GM21390 (cell line): ENCODE data around the gene HYCC2.
A peak's percentile ranks its signal among the peaks of the same experiment; 100 is the strongest.
"Not testable (repeated sequence)": the region's sequence is repeated elsewhere in the genome, so short reads cannot be mapped to it uniquely, and the experiment has no call there.

Source experiments
- ATAC-seq: cut with Tn5 transposase; IDR thresholded peaks from one replicate; pipeline ENCODE4 v1.9.1; 2021; ENCODE audit not compliant: unreplicated experiment

Gene HYCC2

DNA sequence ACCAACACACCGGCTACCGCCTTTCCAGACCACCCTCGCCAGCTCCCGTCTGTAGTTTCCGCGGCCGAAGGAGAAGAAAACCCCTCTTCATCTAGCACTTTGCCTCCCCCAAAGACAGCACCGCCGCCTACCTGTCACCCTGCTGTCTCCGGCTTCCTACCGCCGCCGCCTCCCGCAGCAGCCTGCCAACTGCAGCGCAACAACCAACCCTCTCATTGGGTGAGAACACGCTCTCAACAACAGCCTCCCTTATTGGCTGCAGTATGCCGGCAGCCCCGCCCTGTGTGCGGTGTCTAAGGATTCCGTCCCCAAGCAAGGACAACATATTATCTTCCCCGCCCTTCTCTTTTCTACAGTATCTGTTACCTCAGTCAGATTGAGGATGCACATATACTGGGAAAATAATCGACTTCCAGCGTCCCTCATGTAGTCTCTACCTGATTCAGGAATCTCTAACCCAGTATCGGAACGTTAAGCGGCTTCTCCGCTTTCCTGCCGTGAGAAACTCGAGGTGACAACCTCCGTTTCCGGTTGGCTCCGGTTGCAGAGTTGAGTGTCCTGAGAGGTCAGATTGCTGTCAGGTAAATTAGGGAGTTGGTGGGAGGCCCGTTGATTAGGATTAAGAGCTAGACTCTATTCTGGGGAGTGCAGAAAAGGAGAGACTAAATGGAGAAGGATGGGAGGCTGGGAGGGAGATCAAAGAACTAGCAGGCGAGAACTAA is at the start of gene HYCC2, which contains the start of gene NDUFB3:
Gene HYCC2 (minus strand): TSS at position 193 of the 722 bp plus-strand sequence. CDS start 47,662 bp downstream, outside the sequence.
Gene NDUFB3 (plus strand): TSS at position 523 of the 722 bp plus-strand sequence. CDS start 6,882 bp downstream, outside the sequence.
- peak; percentile 96 for ATAC-seq

DNA sequence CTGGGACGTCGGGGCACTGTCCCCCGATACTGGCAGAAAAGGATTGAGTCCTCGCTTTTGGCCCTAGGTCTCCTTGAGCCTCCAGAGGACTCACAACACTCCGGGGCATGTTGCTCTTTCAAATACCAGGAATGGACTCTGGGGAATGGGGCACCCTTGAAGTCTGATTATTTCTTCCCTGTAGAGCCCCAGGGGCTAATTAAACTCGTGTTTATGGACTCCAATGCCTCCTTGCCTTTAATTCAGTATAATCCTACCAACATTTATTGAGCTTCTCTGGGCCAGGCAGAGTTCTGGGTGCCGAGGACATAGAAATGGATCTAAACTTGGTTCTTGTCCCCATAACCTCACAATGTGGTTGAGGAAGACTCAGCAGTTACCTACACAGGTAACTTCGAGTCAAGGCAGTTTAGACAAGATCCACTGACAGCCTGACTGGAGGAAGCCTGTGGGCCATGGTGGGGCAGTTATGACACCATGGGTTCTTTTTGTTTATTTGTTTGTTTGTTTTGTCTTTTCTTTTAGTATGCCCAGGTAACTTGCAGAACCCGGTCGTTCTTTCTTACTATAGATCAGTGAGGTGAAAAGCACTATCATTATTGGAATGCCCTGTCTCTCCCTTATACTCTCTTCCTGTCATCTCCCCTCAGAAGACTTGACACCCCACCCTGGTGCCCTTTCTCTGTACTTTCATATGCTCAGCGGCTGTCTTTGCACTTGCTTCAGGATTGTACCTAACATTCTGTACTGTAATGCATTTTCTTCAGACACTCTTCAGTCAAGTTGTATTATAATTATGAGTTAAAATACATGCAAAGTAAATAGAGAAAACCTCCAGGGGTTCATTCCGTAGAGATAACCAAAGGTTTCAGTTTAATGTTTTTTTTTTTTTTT is 47.7 kb upstream of the HYCC2 start:
- ATAC-seq = no peak

DNA sequence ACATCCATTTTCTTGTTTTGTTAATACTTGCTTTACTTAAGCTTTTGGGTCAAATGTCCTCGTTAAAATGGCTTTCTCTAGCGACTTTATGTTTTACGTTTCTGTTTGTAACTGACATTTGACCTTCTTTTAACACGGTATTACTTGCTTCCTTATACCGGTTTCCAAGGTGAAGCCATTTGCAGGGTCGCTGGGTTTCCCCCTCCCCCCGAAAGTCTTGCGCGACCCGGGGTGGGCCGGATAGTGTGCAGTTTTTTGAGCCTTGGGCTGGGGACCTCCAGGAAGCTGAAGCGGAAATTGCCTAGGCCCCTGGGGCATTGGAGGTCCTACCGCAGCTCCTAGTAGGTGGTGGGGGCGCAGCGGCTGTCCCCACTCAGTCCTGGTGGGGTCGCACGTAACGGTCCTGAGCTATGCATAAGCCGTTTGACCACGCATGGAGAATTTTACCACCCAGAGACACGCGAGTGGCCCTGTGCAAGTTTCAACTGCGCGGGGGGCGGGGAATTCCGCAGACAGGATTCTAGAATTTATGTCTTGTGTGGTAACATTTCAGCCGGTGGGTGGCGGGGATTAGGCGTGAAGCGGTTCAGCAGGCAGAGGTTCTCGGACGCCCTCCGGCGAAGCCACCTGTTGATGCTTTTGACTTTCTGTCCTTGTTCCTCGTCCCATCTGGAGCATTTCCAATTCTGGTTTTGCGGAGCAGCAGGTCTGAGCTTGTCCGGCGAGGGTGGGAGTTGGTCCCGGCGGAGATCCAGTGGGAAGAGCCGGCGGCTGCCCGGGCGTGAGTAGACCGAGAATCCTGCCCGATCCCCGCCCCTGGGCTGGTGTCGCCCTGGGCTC is 46.9 kb upstream of the HYCC2 start:
- ATAC-seq = peak; percentile 36

DNA sequence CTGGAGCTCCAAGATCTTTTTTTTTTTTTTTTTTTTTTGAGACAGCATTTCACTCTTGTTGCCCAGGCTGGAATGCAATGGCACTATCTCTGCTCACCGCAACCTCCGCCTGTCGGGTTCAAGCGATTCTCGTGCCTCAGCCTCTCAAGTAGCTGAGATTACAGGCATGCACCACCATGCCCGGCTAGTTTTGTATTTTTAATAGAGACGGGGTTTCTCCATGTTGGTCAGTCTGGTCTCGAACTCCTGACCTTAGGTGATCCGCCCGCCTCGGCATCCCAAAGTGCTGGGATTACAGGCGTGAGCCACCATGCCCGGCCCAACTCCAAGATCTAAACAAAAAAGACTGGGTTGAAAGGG is 46.2 kb upstream of the HYCC2 start:
- ATAC-seq = not testable (repeated sequence)

DNA sequence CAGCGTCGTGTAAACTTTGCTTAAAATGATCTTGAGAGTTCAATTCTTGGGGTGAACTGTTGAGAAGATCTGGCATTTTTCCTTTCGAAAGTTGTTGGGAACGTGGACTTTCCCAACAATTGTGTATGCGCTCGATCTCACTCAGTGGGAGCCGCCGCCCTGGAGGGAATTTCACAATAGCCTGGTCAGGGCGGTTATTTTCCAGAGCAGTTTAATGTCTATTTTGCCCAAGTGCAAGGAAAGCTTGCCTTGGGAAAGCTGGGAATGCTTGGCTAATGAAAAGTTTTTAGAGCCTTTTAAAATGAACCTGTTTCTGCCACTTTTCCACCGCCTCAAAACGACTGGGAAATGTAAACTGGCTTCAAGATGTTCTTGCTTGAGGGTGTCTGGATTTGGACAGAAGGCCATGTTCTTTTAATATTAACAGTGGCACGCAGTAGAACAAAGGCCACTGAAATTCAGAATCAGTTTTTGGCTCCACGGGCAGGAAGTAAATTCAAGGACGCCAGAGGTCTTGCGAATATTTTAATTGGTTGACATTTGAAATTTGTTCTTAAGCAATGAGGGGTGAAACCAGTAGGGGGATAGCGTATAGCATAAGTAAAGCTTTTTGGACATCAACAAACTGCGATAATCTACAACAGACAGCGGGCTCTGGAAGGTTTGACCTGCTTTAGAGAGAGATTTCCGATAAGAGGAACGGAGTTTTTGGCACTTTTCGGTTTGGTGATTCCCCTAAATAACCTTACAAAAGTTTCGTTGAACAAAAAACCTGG is 45.7 kb upstream of the HYCC2 start:
- ATAC-seq = peak; percentile 15

DNA sequence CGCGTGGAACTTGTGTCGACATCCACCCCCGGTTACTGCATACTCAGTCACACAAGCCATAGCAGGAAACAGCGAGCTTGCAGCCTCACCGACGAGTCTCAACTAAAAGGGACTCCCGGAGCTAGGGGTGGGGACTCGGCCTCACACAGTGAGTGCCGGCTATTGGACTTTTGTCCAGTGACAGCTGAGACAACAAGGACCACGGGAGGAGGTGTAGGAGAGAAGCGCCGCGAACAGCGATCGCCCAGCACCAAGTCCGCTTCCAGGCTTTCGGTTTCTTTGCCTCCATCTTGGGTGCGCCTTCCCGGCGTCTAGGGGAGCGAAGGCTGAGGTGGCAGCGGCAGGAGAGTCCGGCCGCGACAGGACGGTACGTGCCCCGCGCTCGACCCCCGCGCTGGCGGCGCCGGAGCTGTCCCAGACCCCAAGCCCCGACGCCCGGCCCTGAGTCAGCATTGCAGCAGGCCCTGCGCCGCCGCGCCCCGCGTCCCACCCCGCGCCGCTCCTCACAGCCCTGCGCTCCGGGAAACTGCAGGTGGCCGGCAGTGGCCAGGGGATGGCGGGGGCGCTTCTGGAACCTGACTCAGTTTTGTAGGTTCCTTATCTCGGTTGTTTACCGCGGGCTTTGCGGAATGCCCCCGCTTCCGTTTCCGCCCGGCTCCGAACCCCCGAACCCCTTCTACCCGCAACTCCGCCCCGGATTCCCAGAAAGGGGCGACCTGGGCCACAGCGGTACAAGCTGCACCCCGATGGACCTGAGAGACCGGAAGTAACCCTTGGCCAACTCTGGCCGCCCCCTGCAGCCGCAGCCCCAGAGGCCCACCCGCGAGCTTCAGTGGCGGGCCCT is 44.9 kb upstream of the HYCC2 start, which contains the start of gene CFLAR:
Gene CFLAR (plus strand): TSS at position 50 of the 844 bp plus-strand sequence. CDS start 13,702 bp downstream, outside the sequence.
- ATAC-seq = peak; percentile 34

DNA sequence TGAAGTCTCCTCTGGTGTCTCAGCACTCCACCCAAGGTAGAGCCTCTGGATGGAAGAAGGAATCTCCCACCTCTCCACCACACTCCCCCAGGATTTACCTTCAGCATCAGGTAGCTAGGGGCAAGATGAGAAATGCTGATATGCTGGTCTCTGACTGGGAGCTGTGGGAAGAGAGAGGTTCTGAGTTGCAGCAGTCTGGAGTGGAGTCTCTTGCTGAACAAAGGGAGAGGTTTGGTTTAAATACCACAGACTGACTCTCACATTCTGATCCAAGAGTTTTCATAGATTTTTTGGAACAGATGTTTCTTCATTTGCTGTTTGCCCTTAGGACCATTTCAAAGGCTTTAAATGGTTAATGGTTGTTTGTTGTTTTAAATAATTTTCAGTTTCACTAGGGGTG is 43.4 kb upstream of the HYCC2 start:
- ATAC-seq = no peak

DNA sequence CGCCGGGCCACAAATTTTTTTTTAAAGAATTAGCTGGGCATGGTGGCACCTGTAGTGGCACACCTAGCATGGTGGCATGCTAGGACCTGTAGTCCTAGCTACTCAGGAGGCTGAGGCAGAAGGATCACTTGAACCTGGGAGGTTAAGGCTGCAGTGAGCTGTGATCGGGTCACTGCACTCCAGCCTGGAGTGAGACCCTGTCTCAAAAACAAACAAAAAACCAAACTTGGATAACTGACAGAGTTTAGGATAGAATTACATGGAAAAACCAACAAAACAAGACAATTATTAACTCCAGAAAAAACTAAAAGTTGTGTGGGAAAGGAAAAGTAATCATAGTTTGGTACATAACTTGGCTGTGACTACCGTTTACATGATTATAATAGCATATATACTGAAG is 42.9 kb upstream of the HYCC2 start:
- ATAC-seq = no peak

DNA sequence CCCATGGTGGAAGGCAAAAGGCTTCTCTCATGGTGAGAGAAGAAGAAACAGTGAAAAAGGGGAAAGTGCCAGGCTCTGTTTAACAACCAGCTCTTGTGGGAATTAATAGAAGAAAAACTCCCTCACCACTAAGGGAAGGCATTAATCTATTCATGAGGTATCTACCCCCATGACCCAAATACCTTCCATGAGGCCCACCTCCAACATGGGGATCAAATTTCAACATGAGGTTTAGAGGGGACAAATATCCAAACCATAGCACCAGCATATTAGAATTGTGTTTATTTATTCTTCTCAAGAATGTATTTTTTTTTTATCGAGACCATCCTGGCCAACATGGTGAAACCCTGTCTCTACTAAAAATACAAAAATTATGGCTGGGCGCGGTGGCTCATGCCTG is 39.6 kb upstream of the HYCC2 start:
- ATAC-seq = no peak

DNA sequence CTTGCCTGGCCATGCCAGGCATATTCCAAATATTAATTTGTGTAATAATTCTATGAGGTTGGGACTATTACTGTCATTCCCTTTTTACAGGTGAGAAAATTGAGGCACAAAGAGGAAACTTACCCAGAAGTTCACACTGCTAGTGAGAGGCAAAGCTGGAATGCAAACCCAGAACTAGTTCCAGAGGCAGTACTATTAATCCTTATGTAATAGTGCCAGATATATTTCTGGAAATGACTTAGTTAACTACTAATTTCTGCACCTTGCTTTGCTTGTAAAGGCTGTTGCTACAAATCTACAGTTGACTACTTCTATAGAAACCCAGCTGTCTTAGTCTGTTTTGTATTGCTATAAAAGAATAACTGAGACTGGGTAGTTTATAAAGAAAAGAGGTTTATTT is 39.1 kb upstream of the HYCC2 start:
- ATAC-seq = no peak

DNA sequence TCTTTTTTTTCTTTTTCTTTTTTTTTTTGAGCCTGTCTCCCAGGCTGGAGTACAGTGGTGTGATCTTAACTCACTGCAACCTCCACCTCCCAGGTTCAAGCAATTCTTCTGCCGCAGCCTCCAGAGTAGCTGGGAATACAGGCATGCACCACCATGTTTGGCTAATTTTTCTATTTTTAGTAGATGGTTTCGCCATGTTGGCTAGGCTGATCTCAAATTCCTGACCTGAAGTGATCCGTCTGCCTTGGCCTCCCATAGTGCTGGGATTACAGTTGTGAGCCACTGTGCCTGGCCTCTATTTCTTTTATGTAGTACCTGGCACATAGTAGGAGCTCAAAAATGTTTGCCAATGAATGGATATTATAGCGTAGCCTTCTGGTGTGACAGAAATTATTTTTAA is 37.7 kb upstream of the HYCC2 start:
- ATAC-seq = no peak

DNA sequence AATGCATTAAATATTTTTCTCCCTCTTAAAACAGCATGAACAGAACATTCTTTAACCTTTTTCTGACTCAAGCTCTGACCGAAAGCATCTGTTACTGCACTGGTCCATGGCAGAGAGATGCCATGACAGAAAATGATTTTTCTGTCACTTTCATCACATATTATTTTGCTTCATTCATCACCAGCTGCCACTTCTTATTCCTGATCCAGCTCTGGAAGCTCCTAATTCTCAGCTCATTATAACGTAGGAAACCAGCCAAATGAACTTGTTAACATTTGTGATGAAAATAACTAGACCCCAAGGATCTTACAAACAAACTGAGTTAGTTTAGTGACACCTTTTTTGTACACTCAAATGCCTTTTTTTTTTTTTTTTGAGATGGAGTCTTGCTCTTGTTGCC is 36.9 kb upstream of the HYCC2 start:
- ATAC-seq = no peak

DNA sequence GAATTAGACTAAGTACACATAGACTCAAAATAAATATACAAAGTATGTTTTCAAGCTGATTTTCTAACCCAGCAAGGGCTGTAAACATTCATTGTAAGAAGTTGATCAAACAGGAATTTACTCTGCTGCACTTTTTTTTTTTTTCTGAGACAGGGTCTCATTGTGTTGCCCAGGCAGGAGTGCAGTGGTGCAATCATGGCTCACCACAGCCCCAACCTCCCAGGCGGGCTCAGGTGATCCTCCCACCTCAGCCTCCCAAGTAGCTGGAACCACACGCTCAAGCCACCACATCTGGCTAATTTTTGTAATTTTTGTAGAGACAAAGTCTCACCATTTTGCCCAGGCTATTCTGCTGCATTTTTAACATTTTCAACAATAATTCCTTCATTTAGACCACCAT is 36.2 kb upstream of the HYCC2 start:
- no peak for ATAC-seq

DNA sequence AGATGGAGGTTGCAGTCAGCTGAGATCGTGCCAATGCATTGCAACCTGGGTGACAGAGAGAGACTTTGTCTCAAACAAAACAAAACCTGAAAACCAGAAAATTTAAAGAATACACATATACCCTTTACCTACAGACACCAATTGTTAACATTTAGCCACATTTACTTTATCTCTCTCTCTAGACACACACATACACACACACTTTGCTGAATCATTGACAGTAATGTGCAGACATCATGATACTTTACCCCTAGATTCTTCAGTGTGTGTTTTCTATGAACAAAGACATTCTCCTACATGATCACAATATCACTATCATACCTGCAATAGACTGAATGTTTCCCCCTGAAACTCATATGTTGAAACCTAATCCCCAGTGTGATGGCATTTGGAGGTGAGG is 34.3 kb upstream of the HYCC2 start:
- no peak for ATAC-seq

DNA sequence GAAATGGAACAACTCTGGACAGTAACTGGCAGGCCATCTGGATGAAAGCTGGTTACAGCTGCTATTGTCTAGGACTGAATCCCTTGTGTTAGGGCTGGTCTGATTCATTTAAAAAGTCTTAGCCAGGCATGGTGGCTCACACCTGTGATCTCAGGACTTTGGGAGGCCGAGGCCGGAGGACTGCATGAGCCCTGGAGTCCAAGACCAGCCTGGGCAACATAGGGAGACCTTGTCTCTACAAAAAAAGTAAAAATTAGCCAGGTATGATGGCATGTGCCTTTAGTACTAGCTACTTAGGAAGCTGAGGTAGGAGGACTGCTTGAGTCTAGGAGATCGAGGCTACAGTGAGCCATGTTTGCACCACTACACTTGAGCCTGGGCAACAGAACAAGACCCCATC is 29.0 kb upstream of the HYCC2 start:
- ATAC-seq = no peak

DNA sequence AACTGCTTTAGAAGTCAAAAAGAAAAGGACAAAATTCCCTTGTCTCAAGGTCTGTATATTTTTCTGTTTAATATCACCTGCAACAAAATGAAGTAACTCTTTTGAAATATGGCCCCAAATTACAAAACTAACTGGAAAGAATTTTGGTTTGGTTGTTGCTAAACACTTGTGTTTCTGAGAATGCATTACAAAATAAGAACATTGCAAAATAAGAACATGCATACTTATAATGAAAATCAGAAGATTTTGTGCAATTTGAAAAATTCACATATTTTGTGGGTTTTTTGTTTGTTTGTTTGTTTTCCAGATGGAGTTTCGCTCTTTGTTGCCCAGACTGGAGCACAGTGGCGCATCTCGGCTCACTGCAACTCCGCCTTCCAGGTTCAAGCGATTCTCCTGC is 22.1 kb upstream of the HYCC2 start:
- no peak for ATAC-seq

DNA sequence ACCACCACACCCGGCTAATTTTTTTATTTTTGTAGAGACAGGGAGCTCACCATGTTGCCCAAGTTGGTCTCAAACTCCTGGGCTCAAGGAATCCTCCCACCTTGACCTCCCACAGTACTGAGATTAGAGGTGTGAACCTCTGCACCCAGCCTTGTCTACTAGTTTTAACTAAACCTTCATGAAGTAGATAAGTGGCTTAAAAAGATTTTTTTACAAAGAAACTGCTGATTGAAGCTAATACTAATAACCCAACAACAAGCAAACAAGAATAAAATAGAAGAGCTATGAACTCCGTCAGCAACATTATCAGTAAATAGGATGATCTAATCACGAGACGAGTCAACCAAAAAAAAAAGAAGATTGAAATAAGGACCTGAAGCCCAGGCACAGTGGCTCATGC is 19.1 kb upstream of the HYCC2 start:
- ATAC-seq = no peak

DNA sequence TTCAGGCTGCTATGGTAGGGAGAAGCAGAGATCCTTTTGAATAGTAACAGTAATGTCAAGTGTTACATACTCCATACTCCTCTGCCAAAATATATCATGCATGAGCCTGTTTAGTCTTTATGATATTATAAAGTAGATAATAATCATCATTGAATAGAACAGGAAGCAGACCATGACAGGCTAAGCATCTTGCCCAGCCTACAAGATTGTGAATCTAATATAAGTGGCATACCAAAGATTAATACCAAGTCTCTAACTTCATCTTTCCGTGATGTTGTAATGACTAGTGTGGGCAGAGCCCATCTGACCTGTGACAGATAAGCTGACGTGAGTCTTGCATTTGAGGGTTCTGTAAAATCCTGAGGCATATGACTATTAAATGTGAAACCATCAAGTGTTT is 13.4 kb upstream of the HYCC2 start:
- no peak for ATAC-seq

DNA sequence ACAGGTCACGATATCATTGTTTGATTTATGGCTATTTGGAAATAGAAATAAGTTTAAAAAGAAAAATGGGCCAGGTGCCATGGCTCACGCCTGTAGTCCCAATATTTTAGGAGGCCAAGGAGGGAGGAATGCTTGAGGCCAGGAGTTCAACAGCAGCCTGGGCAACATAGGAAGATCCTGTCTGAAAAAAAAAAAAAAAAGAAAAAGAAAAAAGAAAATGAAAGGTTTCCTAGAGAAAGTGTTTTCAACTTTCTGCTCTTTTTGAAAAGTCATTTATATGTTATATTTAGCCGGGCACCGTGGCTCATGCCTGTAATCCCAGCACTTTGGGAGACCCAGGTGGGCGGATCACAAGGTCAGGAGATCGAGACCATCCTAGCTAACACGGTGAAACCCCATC is 3.5 kb upstream of the HYCC2 start:
- ATAC-seq = no peak

DNA sequence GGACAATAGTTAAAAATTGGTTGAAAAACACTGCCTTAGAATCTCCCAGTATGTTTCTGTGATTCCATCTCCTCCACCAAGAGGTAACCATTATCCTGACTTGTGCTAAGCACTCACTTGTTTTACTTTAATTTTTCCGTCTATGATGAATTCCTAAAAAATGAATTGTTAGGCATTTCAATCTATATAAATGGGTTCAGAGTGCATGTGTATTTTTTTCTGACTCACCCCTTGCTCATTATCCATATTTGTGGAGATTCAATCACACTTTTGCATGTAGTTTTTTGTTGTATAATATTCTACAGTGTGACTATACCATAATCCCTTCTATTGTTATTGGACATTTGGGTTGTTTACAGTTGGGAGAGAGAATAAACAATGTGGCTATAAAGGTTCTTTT is 1.6 kb upstream of the HYCC2 start:
- no peak for ATAC-seq
